ENCODE data around the gene UBAC2.

DNA sequence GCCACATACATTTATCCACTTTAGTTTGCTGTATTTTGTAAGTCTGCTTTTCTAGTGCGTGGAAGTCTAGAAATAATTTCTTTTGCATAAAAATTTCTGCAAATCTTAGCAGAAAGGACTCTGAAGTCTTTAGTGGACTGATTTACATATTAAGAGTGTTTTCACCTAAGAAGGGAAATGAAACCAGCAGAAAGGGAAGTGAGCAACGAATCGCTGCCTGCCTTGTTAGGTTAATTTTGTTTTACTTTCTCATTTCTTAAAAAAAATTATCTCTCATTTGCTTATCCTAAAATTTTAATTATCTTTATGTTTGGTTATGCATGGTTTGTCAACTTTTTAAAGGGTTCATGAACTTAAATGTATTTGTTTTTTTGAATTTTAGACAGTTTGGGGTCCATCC is 58.3 kb downstream of the UBAC2 start:
- TF ChIP-seq CTCF (conservative IDR thresholded peaks at IDR 0.05; ENCODE audit: low read depth, low read length) = no peak
- TF ChIP-seq EZH2 (IDR thresholded peaks at IDR 0.05; ENCODE audit: borderline replicate concordance, low read depth, low read length, poor library complexity, severe bottlenecking) = no peak
